ENCODE results near the gene DPF1. TPM values are rescaled to one million over a fixed set of nuclear protein-coding genes. Genes with fewer than 3 reads are reported as not detected.

DPF1 gene
- total RNA-seq, 4 donors from 2014 or later, result not detected

- intact Hi-C loops (cut with DNase I; ENCODE audit: low total_unique reads), result no loop called here
- 8 to 13% methylated on average over 10 of the region's 10 CpGs for WGBS, 2 donors
- no peak for DNase-seq (ENCODE audit: low spot score in 2 of 2)
- H3K4me3 ChIP-seq (ENCODE audit: low read depth, poor library complexity, severe bottlenecking), result no peak overlapping the region
- TF ChIP-seq POLR2A (IDR thresholded peaks at IDR 0.05) (no peak), CTCF (IDR thresholded peaks at IDR 0.05) (no peak)
Measured at GRCh38 chr19:38251564-38252051, 27.6 kb upstream of the DPF1 start.

- intact Hi-C loops (cut with DNase I; ENCODE audit: low total_unique reads), result no loop called here
- no peak overlapping the region for H3K4me3 ChIP-seq (ENCODE audit: low read depth, poor library complexity, severe bottlenecking)
- no peak for DNase-seq (ENCODE audit: low spot score in 2 of 2)
- 28 to 37% methylated on average over 18 of the region's 18 CpGs for WGBS, 2 donors
- TF ChIP-seq CTCF (IDR thresholded peaks at IDR 0.05), result no peak
- no peak for TF ChIP-seq POLR2A (IDR thresholded peaks at IDR 0.05)
Measured at GRCh38 chr19:38250821-38251563, 27.0 kb upstream of the DPF1 start.

- no peak for TF ChIP-seq POLR2A (IDR thresholded peaks at IDR 0.05)
- TF ChIP-seq CTCF (IDR thresholded peaks at IDR 0.05), result no peak
- intact Hi-C loops (cut with DNase I; ENCODE audit: low total_unique reads), result no loop called here
- no peak for DNase-seq (ENCODE audit: low spot score in 2 of 2)
- H3K4me3 ChIP-seq (ENCODE audit: low read depth, poor library complexity, severe bottlenecking), result no peak overlapping the region
Measured at GRCh38 chr19:38250428-38250820, 26.4 kb upstream of the DPF1 start.

- WGBS, 2 donors, result 87 to 91% methylated on average over 7 of the region's 7 CpGs
- no peak for TF ChIP-seq CTCF (IDR thresholded peaks at IDR 0.05)
- TF ChIP-seq POLR2A (IDR thresholded peaks at IDR 0.05), result no peak
- intact Hi-C loops (cut with DNase I; ENCODE audit: low total_unique reads), result no loop called here
- H3K4me3 ChIP-seq (ENCODE audit: low read depth, poor library complexity, severe bottlenecking), result no peak overlapping the region
- no peak for DNase-seq (ENCODE audit: low spot score in 2 of 2)
Measured at GRCh38 chr19:38248421-38248820, 24.4 kb upstream of the DPF1 start.

- intact Hi-C loops (cut with DNase I; ENCODE audit: low total_unique reads), result no loop called here
- no peak for DNase-seq (ENCODE audit: low spot score in 2 of 2)
- TF ChIP-seq CTCF (IDR thresholded peaks at IDR 0.05), result no peak
- no peak for TF ChIP-seq POLR2A (IDR thresholded peaks at IDR 0.05)
- 80 to 83% methylated on average over 9 of the region's 9 CpGs for WGBS, 2 donors
- H3K4me3 ChIP-seq (ENCODE audit: low read depth, poor library complexity, severe bottlenecking), result no peak overlapping the region
Measured at GRCh38 chr19:38247734-38248268, 23.8 kb upstream of the DPF1 start.

Measured in lower leg skin (tissue), 4 donors.